Ascending aorta (tissue), 2 donors: Measurements from ENCODE around the gene CDYL2. TPM values are rescaled to one million over a fixed set of nuclear protein-coding genes. Genes with fewer than 3 reads are reported as not detected.

ENCODE experiments used
- DNase-seq, 2 donors: peaks; one replicate each; pipeline ENCODE4 v3.0.0-alpha.2; 2019; ENCODE audit warnings: low spot score in 2 of 2
- H3K27ac ChIP-seq, 2 donors: fragments of 200-600 bp; sonication (generic); one replicate each; pipeline ENCODE4 v1.5.1; 2016 to 2017; ENCODE audit warnings: mild to moderate bottlenecking in 1 of 2
- H3K27me3 ChIP-seq: fragments of 200-600 bp; sonication (generic); one replicate; pipeline ENCODE4 v1.5.1; 2017
- H3K36me3 ChIP-seq, 2 donors: fragments of 200-600 bp; sonication (generic); one replicate each; pipeline ENCODE4 v1.5.1; 2016
- H3K4me1 ChIP-seq, 2 donors: fragments of 200-600 bp; sonication (generic); one replicate each; pipeline ENCODE4 v1.5.1; 2016 to 2017; ENCODE audit warnings: mild to moderate bottlenecking in 1 of 2
- H3K4me3 ChIP-seq, 2 donors: fragments of 200-600 bp; sonication (generic); one replicate each; pipeline ENCODE4 v1.5.1; 2016 to 2017; ENCODE audit warnings: mild to moderate bottlenecking in 1 of 2
- H3K9me3 ChIP-seq, 2 donors: fragments of 200-600 bp; sonication (generic); one replicate each; pipeline ENCODE4 v1.5.1; 2016
- intact Hi-C: fragments of 100-400 bp; cut with DNase I; formaldehyde crosslinking; loops from one replicate; pipeline ENCODE4 v1.15.1; 2023
- total RNA-seq: library from RNA; depleted of rRNA; stranded (reverse); fragments of >200 nt; gene quantifications from one replicate; pipeline ENCODE4 v1.1.0, GENCODE V29; 2016
- TF ChIP-seq, protein P1 (sequence below), 3 experiments: fragments of 200-600 bp in 2 of 3; fragments of 450-650 bp in 1 of 3; sonication (generic) in 2 of 3; IDR thresholded peaks; one replicate each; pipeline ENCODE4 v1.5.1; 2016 to 2019; ENCODE audit warnings: antibody characterized with exemption in 3 of 3, mild to moderate bottlenecking in 1 of 3, moderate library complexity in 1 of 3

Gene CDYL2
- total RNA-seq, 1 donor from 2014 or later = 5.0 TPM

DNA sequence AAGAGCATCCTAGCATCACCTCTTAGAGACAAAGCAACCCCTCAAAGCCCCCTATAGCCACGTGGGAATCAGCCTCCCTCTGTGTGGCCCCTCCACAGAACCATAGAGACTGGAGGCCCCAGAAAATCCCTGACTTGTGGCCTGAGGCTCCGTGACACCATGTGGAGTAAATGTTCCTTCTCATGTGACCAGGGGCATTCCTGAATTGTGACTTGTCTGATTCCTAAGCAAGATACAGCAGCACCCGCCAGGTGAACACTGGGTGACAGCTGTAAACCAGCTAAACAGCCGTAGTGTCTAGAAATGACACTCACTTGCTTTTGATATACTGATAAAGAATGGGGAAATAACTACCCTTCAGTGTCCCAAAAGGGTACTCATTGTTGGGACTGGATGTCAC lies 184.6 kb downstream of the CDYL2 start:
- Histone ChIP-seq H3K36me3 (no peaks in the 10 kb centered on the region), H3K4me1 (no peaks in the 10 kb centered on the region), H3K27ac (no peak overlapping the region), H3K9me3 (peaks cover 6 to 9% of the 10 kb centered on the region in 2 donors), H3K27me3 (no peaks in the 10 kb centered on the region), H3K4me3 (no peak overlapping the region)
- intact Hi-C loops = no loop called here
- TF ChIP-seq, protein P1, sequence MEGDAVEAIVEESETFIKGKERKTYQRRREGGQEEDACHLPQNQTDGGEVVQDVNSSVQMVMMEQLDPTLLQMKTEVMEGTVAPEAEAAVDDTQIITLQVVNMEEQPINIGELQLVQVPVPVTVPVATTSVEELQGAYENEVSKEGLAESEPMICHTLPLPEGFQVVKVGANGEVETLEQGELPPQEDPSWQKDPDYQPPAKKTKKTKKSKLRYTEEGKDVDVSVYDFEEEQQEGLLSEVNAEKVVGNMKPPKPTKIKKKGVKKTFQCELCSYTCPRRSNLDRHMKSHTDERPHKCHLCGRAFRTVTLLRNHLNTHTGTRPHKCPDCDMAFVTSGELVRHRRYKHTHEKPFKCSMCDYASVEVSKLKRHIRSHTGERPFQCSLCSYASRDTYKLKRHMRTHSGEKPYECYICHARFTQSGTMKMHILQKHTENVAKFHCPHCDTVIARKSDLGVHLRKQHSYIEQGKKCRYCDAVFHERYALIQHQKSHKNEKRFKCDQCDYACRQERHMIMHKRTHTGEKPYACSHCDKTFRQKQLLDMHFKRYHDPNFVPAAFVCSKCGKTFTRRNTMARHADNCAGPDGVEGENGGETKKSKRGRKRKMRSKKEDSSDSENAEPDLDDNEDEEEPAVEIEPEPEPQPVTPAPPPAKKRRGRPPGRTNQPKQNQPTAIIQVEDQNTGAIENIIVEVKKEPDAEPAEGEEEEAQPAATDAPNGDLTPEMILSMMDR (IDR thresholded peaks at IDR 0.05) = no peak
- no peak for DNase-seq

DNA sequence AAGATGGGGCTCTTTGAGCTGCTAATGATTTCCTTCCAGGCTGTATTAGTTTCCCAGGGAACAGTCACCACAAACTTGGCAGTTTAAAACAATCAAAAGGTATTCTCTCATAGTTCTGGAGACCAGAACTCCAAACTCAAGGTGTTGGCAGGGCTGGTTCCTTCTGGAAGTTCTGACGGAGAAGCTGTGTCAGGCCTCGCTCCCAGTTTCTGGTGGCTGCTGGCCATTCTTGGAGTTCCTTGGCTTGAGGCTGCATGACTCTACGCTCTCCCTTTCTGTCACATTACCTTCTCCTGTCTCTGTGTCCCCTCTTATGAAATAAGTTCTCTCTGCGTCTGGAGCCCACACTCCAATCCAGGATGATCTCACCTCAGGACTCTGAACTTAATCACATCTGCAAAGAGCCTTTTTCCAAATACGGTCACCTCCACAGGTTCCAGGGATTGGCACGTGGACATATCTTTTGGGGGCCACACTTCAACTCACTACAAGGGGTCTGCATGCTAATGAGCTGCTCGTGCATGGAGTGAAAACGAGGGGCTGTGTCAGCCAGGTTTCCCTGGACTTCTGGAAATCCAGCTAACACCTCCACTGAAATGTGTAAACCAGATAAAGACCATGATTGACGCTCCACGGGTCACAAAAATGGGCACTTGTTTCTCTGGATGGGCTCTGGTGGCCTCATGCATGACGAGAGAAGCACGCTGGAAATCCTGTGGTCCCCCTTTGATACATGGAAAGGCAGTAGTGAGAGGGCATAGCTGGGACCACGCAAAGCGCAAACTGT lies 185.3 kb downstream of the CDYL2 start:
- DNase-seq = no peak
- Histone ChIP-seq H3K4me3 (no peak overlapping the region), H3K4me1 (no peaks in the 10 kb centered on the region), H3K27me3 (no peaks in the 10 kb centered on the region), H3K9me3 (peaks cover 0 to 3% of the 10 kb centered on the region in 2 donors), H3K36me3 (no peaks in the 10 kb centered on the region), H3K27ac (no peak overlapping the region)
- intact Hi-C loops = no loop called here
- TF ChIP-seq, protein P1 (IDR thresholded peaks at IDR 0.05) = no peak

DNA sequence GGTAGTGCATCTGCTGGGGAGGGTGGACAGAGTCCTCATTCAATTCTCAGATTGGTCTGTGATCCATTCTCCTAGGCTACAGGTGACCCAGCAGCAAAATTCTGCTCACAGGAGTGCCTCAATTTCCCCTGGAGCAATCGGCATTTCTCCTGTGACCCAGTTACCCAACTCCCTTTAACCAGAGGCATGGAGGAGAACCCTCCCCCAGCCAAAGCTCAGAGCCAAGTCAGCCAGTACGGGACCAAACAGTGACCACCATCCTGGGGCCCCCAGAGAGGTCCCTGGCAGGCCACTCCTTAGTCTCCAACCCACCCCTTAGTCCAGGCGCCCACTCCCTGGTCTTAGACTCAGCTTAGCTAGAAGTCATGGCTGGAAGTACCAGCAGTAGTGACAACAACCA lies 188.0 kb downstream of the CDYL2 start:
- H3K4me3 ChIP-seq = no peak overlapping the region
- intact Hi-C loops = no loop called here
- TF ChIP-seq, protein P1 (IDR thresholded peaks at IDR 0.05) = no peak
- no peak overlapping the region for H3K27ac ChIP-seq
- H3K4me1 ChIP-seq = no peaks in the 10 kb centered on the region
- H3K27me3 ChIP-seq = no peaks in the 10 kb centered on the region
- no peak for DNase-seq
- no peaks in the 10 kb centered on the region for H3K9me3 ChIP-seq
- no peaks in the 10 kb centered on the region for H3K36me3 ChIP-seq

DNA sequence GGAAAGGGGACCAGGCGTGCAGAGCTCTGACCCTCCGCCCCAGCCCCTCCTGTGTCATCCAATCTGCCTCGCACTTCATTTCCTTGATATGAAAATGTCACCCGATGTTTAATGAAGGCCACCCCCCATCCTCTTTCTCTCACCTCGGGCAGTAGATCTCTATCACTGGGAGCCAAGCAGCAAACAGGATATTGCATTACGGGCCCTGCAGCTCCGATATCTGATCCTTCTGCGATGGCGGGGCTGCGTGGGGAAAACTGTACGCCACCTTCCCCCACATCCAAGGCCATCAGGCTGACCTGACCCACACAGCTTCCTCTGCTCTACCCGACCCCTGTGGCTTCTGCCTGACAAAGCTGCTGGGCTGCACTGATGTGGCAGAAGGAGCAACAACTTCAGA lies 188.7 kb downstream of the CDYL2 start:
- intact Hi-C loops = no loop called here
- no peak for DNase-seq
- Histone ChIP-seq H3K9me3 (no peaks in the 10 kb centered on the region), H3K36me3 (no peaks in the 10 kb centered on the region), H3K27ac (no peak overlapping the region), H3K27me3 (no peaks in the 10 kb centered on the region), H3K4me3 (no peak overlapping the region), H3K4me1 (no peaks in the 10 kb centered on the region)
- TF ChIP-seq, protein P1 (IDR thresholded peaks at IDR 0.05) = no peak

DNA sequence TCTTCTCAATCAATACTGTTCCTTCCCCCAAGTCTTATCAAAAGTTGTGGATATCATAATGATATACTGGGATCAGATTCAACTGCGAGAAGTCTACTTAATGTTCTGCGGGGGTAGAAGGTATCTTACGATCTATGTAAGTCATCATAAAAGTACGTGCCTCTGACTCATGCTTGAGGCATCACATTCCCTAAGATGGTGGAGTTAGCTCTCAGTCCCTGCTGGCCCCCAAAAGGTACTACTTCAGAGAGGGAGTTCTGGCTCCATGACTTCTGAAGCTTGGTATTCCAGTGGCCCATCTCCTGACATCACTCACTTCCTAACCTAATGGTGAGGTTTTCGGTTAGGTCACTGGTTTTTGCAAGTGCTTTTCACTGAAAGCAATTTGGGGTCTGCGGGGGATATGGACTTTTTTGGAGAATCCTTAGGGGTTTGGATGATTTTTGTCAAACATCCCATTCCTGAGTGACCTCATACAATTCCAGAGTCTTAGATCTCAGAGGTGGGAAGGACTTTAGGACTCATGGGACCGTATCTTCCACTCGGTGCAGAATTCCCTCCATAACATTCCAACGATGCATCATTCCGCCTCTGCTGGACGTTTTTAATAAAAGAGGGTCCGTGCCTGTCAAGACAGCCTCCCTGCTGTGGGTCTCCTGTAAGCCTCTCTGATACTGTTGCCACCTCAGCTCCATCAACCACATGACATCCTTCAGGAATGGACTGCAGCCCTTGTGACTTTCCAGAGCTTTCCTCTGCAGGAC lies 189.3 kb downstream of the CDYL2 start:
- Histone ChIP-seq H3K27me3 (no peaks in the 10 kb centered on the region), H3K9me3 (no peaks in the 10 kb centered on the region), H3K27ac (no peak overlapping the region), H3K4me3 (no peak overlapping the region), H3K4me1 (no peaks in the 10 kb centered on the region), H3K36me3 (no peaks in the 10 kb centered on the region)
- no peak for DNase-seq
- TF ChIP-seq, protein P1 (IDR thresholded peaks at IDR 0.05) = no peak
- intact Hi-C loops = no loop called here
